ENCODE results near the gene SNCAIP. TPM values are rescaled to one million over a fixed set of nuclear protein-coding genes. Genes with fewer than 3 reads are reported as not detected.

Gene SNCAIP
- total RNA-seq, 1 experiment from 2014 or later = not detected

DNA sequence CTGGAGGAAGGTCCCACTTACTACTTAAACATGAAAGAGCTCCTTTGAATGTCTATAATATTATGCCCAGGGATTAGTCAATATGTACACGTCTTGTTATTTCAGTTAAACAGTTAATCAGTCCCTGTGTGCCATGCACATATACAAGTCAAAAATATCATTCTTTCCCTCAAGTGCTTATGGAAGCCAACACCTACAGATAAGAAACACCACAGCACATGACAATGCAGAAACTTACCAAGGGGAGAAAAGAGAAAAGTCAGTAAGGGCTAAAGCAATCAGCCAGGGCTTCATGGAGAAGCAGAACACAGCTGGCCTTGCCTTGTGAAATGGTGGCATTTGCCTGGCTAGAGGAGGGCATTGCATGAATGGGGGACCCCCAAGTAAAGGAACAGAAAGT lies 88.3 kb downstream of the SNCAIP start:
- Histone ChIP-seq H3K9ac (ENCODE audit: low read length) (no peak overlapping the region), H3K4me1 (ENCODE audit: low read length) (no peaks in the 10 kb centered on the region), H3K9me2 (replicated peaks; ENCODE audit: insufficient read depth, low read length) (no peaks in the 10 kb centered on the region)

DNA sequence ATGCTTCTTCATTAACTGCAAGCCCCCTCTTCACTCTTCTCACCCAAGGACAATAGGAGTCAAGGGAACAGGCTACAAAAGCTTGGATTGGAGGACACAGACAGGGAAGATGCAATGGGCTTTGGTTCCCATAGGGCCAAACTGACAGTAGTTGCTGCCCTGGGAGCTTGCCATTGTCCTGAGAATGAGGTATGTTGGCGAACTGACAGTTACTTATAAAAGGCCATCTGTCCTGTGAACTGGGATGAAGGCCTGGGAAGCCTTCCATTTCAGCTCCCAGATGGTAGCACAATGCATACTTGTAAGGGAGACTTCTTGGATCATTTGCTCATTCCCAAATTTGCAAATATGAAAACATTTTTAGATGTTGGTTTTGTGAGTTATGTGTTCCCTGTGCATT lies 88.9 kb downstream of the SNCAIP start:
- Histone ChIP-seq H3K79me2 (ENCODE audit: low read length) (no peaks in the 10 kb centered on the region), H3K9me2 (replicated peaks; ENCODE audit: insufficient read depth, low read length) (no peaks in the 10 kb centered on the region), H3K4me3 (ENCODE audit: low read length) (no peak overlapping the region), H3K36me3 (ENCODE audit: insufficient read depth, low read length) (no peaks in the 10 kb centered on the region), H3K9me3 (ENCODE audit: low read length) (no peaks in the 10 kb centered on the region), H3K9ac (ENCODE audit: low read length) (no peak overlapping the region), H3K27ac (ENCODE audit: low read length) (no peak overlapping the region), H3K4me1 (ENCODE audit: low read length) (no peaks in the 10 kb centered on the region), H3K27me3 (ENCODE audit: low read length) (no peaks in the 10 kb centered on the region), H4K20me1 (ENCODE audit: insufficient read depth, low read depth, low read length) (no peaks in the 10 kb centered on the region), H2AFZ (ENCODE audit: low read length) (no peak overlapping the region), H3K4me2 (ENCODE audit: low read depth, low read length, poor library complexity, severe bottlenecking) (no peak overlapping the region)
- no peak for DNase-seq

More for the DNA sequence above, 88.3 kb downstream of the SNCAIP start:
- no peak overlapping the region for H3K4me2 ChIP-seq (ENCODE audit: low read depth, low read length, poor library complexity, severe bottlenecking)
- no peaks in the 10 kb centered on the region for H4K20me1 ChIP-seq (ENCODE audit: insufficient read depth, low read depth, low read length)
- H3K79me2 ChIP-seq (ENCODE audit: low read length) = no peaks in the 10 kb centered on the region
- H3K9me3 ChIP-seq (ENCODE audit: low read length) = no peaks in the 10 kb centered on the region
- DNase-seq = no peak
- H2AFZ ChIP-seq (ENCODE audit: low read length) = no peak overlapping the region
- H3K36me3 ChIP-seq (ENCODE audit: insufficient read depth, low read length) = no peaks in the 10 kb centered on the region
- no peak overlapping the region for H3K27ac ChIP-seq (ENCODE audit: low read length)
- H3K4me3 ChIP-seq (ENCODE audit: low read length) = no peak overlapping the region
- H3K27me3 ChIP-seq (ENCODE audit: low read length) = no peaks in the 10 kb centered on the region

DNA sequence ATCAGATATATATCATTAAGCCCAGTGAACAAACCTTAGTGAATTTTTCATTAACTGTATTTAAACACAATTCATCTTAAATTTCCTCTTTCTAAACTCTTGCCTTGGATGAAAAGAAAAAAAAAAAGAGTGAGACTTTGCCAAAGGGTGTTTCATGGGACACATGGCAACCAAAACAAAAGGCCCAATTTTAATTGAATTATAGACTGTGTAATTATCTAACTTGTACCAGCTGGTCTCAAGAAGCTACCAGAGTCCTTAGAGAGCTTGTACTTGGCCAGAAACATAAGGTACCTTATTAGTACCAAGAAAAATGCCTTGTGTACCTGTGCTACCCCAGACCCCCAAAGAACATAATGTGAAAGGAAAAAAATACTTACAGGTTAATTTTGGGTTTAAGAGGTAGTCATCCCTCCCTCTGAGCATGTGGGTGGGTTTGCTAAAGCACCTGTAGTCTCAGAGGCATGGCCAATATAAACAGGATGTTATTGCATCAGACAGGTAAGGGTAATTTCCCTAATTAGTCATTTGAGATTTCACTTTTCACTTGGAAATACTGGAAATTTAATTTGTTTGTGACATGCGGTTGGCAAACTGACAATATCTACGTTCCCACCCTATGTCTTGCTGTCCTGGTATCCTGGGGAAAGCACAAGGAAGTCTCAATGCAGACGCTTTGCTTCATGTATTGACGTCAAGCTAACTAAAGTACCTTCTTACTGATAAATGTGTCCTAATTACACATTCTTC lies 90.1 kb downstream of the SNCAIP start:
- Histone ChIP-seq H3K9me2 (replicated peaks; ENCODE audit: insufficient read depth, low read length) (no peaks in the 10 kb centered on the region), H3K4me3 (ENCODE audit: low read length) (no peak overlapping the region), H3K79me2 (ENCODE audit: low read length) (no peaks in the 10 kb centered on the region), H2AFZ (ENCODE audit: low read length) (no peak overlapping the region), H3K36me3 (ENCODE audit: insufficient read depth, low read length) (no peaks in the 10 kb centered on the region), H4K20me1 (ENCODE audit: insufficient read depth, low read depth, low read length) (no peaks in the 10 kb centered on the region), H3K9ac (ENCODE audit: low read length) (no peak overlapping the region), H3K4me1 (ENCODE audit: low read length) (no peaks in the 10 kb centered on the region), H3K9me3 (ENCODE audit: low read length) (no peaks in the 10 kb centered on the region), H3K27me3 (ENCODE audit: low read length) (no peaks in the 10 kb centered on the region), H3K4me2 (ENCODE audit: low read depth, low read length, poor library complexity, severe bottlenecking) (no peak overlapping the region), H3K27ac (ENCODE audit: low read length) (no peak overlapping the region)
- DNase-seq = no peak

DNA sequence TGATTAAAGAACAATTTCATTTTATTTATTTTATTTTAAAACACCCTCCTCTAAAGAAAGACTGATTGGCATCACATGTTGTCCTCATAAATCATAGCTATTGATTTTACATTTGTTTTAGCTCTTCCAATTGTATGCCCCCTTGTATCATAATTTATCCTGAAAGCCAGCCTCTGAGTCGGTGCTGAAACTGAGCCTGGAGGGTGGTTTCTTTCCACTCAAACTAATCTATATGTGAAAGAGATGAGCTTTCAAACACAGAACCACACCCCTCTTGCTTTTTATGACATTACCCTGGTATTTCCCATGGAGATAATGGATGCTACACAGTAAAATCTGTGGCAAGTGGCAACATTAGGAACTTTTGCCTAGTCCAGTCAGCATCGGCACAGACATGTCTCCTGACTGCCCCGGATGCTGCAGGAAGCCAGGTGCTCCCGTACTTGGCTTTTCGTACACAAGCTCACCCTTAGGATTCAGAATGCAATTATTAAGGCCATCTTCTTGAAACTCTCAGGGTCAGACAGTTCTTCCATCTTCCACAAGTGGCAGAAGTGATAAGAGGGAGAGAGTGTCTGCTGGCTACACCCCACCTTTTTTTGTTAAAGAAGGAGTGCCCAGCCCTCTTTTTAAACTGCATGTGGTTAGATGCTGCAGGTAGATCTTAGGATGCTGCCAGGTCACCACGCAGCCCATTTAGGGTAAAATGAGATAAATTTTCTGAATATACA lies 91.1 kb downstream of the SNCAIP start:
- no peak for DNase-seq
- H3K9ac ChIP-seq (ENCODE audit: low read length) = no peak overlapping the region

DNA sequence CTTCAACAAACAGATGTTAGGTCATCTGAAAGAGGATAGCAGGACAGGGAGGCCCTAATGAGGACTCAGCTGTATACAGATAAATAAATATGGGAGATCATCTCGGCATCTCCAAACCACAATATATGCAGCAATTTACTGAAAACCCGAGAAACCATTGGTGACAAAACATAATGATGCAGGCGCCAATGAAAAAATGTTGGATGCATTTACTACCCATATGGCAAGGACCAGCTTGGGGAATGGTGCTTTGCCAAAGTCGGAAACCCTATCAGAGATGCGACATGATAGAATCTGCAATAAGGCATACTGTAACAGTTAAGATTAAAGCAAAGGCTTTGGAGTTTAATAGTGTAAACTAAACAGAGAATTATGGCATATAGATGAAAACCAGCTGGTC lies 92.0 kb downstream of the SNCAIP start:
- Histone ChIP-seq H3K4me1 (ENCODE audit: low read length) (no peaks in the 10 kb centered on the region), H3K27ac (ENCODE audit: low read length) (no peak overlapping the region), H3K4me3 (ENCODE audit: low read length) (no peak overlapping the region), H3K9me3 (ENCODE audit: low read length) (no peaks in the 10 kb centered on the region), H2AFZ (ENCODE audit: low read length) (no peak overlapping the region), H3K36me3 (ENCODE audit: insufficient read depth, low read length) (no peaks in the 10 kb centered on the region), H3K4me2 (ENCODE audit: low read depth, low read length, poor library complexity, severe bottlenecking) (no peak overlapping the region), H3K9ac (ENCODE audit: low read length) (no peak overlapping the region), H4K20me1 (ENCODE audit: insufficient read depth, low read depth, low read length) (no peaks in the 10 kb centered on the region), H3K9me2 (replicated peaks; ENCODE audit: insufficient read depth, low read length) (no peaks in the 10 kb centered on the region), H3K79me2 (ENCODE audit: low read length) (no peaks in the 10 kb centered on the region), H3K27me3 (ENCODE audit: low read length) (no peaks in the 10 kb centered on the region)
- DNase-seq = no peak

More for the DNA sequence above, 91.1 kb downstream of the SNCAIP start:
- Histone ChIP-seq H4K20me1 (ENCODE audit: insufficient read depth, low read depth, low read length) (no peaks in the 10 kb centered on the region), H3K36me3 (ENCODE audit: insufficient read depth, low read length) (no peaks in the 10 kb centered on the region), H3K4me2 (ENCODE audit: low read depth, low read length, poor library complexity, severe bottlenecking) (no peak overlapping the region), H3K79me2 (ENCODE audit: low read length) (no peaks in the 10 kb centered on the region), H3K9me3 (ENCODE audit: low read length) (no peaks in the 10 kb centered on the region), H3K27ac (ENCODE audit: low read length) (no peak overlapping the region), H3K27me3 (ENCODE audit: low read length) (no peaks in the 10 kb centered on the region), H3K9me2 (replicated peaks; ENCODE audit: insufficient read depth, low read length) (no peaks in the 10 kb centered on the region), H3K4me3 (ENCODE audit: low read length) (no peak overlapping the region), H2AFZ (ENCODE audit: low read length) (no peak overlapping the region), H3K4me1 (ENCODE audit: low read length) (no peaks in the 10 kb centered on the region)

DNA sequence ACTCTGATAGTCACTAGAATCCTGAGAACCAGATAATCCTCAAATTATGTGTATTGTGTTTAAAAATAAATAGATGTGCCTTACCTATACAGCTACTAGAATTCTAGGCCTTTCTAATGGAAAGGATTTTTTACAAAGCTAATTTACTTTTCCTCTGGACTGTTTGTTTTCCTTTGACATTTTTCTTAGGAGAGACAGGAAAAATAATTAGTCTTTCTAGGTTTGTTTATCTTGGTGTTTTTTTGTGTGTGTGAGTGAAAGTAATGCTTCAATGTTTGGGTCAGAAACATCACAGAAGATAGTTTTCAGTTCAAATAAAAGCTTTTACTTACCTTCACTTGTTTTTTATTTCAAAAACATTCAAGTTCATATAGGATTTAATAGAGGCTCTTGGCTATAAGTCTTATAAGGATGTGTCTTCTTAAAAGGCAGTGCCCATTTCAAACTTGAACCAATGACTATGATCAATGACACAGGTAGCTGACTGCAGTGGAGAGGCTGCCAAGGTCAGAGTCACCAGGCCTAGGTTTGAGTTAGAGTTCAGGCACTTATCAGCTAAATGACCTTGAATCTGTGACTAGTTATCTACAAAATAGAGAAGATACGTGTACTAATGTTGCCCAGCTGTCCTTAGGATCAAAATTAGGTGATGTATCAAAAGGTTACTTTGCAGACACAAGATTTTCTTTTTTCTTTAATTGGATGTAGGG lies 92.8 kb downstream of the SNCAIP start:
- Histone ChIP-seq H3K36me3 (ENCODE audit: insufficient read depth, low read length) (no peaks in the 10 kb centered on the region), H3K9ac (ENCODE audit: low read length) (no peak overlapping the region), H3K79me2 (ENCODE audit: low read length) (no peaks in the 10 kb centered on the region), H3K4me2 (ENCODE audit: low read depth, low read length, poor library complexity, severe bottlenecking) (no peak overlapping the region), H3K9me2 (replicated peaks; ENCODE audit: insufficient read depth, low read length) (no peaks in the 10 kb centered on the region), H3K4me1 (ENCODE audit: low read length) (peaks cover 3% of the 10 kb centered on the region), H3K27ac (ENCODE audit: low read length) (no peak overlapping the region), H3K4me3 (ENCODE audit: low read length) (no peak overlapping the region), H3K9me3 (ENCODE audit: low read length) (no peaks in the 10 kb centered on the region), H3K27me3 (ENCODE audit: low read length) (no peaks in the 10 kb centered on the region), H4K20me1 (ENCODE audit: insufficient read depth, low read depth, low read length) (no peaks in the 10 kb centered on the region), H2AFZ (ENCODE audit: low read length) (no peak overlapping the region)
- no peak for DNase-seq

DNA sequence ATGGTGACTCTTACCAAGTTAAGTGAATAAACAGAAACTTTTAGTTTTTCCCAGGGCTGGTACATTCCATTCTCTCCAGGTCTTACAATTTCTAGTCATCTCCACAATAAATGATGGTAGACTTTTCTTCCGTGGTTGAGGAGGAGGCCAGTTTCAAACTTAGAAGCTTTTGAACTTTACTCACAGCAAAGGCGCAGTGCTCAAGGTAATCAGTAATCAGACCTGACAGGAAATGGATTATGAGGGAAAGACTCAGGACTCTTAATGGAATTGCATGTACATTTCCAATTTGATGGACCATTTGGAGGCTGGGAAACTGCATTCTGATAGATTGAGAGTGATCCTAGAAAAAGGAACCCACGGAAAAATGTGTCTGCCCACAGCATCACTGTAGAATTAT lies 93.7 kb downstream of the SNCAIP start:
- no peak for DNase-seq
- no peaks in the 10 kb centered on the region for H3K79me2 ChIP-seq (ENCODE audit: low read length)
- H3K9me2 ChIP-seq (replicated peaks; ENCODE audit: insufficient read depth, low read length) = no peaks in the 10 kb centered on the region
- H3K4me2 ChIP-seq (ENCODE audit: low read depth, low read length, poor library complexity, severe bottlenecking) = no peak overlapping the region
- no peak overlapping the region for H3K4me3 ChIP-seq (ENCODE audit: low read length)
- no peak overlapping the region for H3K9ac ChIP-seq (ENCODE audit: low read length)
- H3K27ac ChIP-seq (ENCODE audit: low read length) = no peak overlapping the region
- H3K36me3 ChIP-seq (ENCODE audit: insufficient read depth, low read length) = no peaks in the 10 kb centered on the region
- H2AFZ ChIP-seq (ENCODE audit: low read length) = no peak overlapping the region
- H4K20me1 ChIP-seq (ENCODE audit: insufficient read depth, low read depth, low read length) = no peaks in the 10 kb centered on the region
- H3K4me1 ChIP-seq (ENCODE audit: low read length) = peaks cover 3% of the 10 kb centered on the region
- H3K9me3 ChIP-seq (ENCODE audit: low read length) = no peaks in the 10 kb centered on the region
- H3K27me3 ChIP-seq (ENCODE audit: low read length) = no peaks in the 10 kb centered on the region

DNA sequence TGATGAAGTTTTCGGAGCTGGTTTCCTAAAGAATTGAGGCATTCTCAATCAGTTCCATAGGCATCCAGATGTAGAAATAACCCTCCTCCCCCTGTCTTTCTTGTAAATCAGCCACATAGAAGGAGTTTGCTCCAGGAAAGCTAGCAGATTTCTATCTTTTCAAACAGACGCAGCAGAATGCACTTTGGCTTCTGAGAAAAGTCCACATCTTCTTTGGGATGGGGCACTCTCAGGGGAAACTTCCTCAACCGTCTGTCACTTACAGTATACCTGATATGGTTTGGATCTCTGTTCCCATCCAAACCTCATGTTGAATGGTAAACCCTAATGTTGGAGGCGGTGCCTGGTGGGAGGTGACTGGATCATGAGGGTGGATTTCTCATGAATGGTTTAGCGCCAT lies 94.1 kb downstream of the SNCAIP start:
- Histone ChIP-seq H4K20me1 (ENCODE audit: insufficient read depth, low read depth, low read length) (no peaks in the 10 kb centered on the region), H2AFZ (ENCODE audit: low read length) (no peak overlapping the region), H3K9ac (ENCODE audit: low read length) (no peak overlapping the region), H3K9me3 (ENCODE audit: low read length) (no peaks in the 10 kb centered on the region), H3K4me3 (ENCODE audit: low read length) (no peak overlapping the region), H3K9me2 (replicated peaks; ENCODE audit: insufficient read depth, low read length) (no peaks in the 10 kb centered on the region), H3K27me3 (ENCODE audit: low read length) (no peaks in the 10 kb centered on the region), H3K4me1 (ENCODE audit: low read length) (peaks cover 3% of the 10 kb centered on the region), H3K27ac (ENCODE audit: low read length) (no peak overlapping the region), H3K79me2 (ENCODE audit: low read length) (no peaks in the 10 kb centered on the region), H3K36me3 (ENCODE audit: insufficient read depth, low read length) (no peaks in the 10 kb centered on the region), H3K4me2 (ENCODE audit: low read depth, low read length, poor library complexity, severe bottlenecking) (no peak overlapping the region)
- DNase-seq = no peak

Data from Karpas-422 (cell line).